LNCAP (cell line): ENCODE measurements around the gene EIF4E1B.

Experiments used
- CTCF ChIP-seq: fragments of 450-650 bp; IDR thresholded peaks from 2 replicates; pipeline ENCODE4 v1.5.1; 2017; ENCODE audit warnings: mild to moderate bottlenecking

Gene EIF4E1B

GRCh38 chr5:176626876-176627236 is 3.6 kb upstream of the EIF4E1B start:
- TF ChIP-seq CTCF, result no peak

GRCh38 chr5:176627582-176627981 is 2.9 kb upstream of the EIF4E1B start:
- TF ChIP-seq CTCF, result no peak

- no peak for TF ChIP-seq CTCF
Measured at GRCh38 chr5:176628406-176629228, 1.9 kb upstream of the EIF4E1B start.

GRCh38 chr5:176629317-176629852 is 1.1 kb upstream of the EIF4E1B start:
- no peak for TF ChIP-seq CTCF

- no peak for TF ChIP-seq CTCF
Measured at GRCh38 chr5:176630681-176631222, 277 bp downstream of the EIF4E1B start.

- no peak for TF ChIP-seq CTCF
Measured at GRCh38 chr5:176631383-176632200, 1.1 kb downstream of the EIF4E1B start.

GRCh38 chr5:176632745-176633144 is 2.3 kb downstream of the EIF4E1B start:
- no peak for TF ChIP-seq CTCF
